ENCODE results near the gene GRK5.
A peak's percentile ranks its signal among the peaks of the same experiment; 100 is the strongest.

DNA sequence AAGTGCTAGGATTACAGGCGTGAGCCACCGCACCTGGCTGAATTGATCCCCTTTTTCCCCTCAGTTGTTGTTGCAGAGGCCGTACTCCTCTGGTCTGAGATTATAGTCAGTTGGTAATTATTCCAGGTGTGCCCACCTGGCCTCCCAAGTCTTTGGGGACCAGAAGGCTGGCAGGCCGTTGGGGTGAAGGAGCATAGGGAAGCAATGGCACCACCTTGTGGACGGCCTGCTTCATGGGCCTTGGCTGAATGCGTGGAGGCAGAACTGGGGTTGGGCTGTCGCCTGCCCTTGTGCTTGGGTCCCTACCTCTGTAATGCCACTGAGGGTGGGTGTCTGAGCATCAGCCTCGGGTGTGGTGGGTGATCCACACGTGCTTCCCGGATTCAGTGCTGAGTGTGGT lies 209.5 kb downstream of the GRK5 start:
- TF ChIP-seq EZH2phosphoT487 (IDR thresholded peaks at IDR 0.05; ENCODE audit: borderline replicate concordance, low read length), result no peak
- TF ChIP-seq, protein P1, sequence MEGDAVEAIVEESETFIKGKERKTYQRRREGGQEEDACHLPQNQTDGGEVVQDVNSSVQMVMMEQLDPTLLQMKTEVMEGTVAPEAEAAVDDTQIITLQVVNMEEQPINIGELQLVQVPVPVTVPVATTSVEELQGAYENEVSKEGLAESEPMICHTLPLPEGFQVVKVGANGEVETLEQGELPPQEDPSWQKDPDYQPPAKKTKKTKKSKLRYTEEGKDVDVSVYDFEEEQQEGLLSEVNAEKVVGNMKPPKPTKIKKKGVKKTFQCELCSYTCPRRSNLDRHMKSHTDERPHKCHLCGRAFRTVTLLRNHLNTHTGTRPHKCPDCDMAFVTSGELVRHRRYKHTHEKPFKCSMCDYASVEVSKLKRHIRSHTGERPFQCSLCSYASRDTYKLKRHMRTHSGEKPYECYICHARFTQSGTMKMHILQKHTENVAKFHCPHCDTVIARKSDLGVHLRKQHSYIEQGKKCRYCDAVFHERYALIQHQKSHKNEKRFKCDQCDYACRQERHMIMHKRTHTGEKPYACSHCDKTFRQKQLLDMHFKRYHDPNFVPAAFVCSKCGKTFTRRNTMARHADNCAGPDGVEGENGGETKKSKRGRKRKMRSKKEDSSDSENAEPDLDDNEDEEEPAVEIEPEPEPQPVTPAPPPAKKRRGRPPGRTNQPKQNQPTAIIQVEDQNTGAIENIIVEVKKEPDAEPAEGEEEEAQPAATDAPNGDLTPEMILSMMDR (IDR thresholded peaks at IDR 0.05; ENCODE audit: low read depth, low read length, poor library complexity, severe bottlenecking), result peak; percentile 90
